RWPE1 (cell line): Measurements from ENCODE around the gene CES1.
"Not testable (repeated sequence)": the region's sequence is repeated elsewhere in the genome, so short reads cannot be mapped to it uniquely, and the experiment has no call there.

ENCODE experiments used
- CTCF ChIA-PET: fragments of 350-600 bp; sonication (Branson Sonifier 250); formaldehyde crosslinking; extraction: SDS; loops from one replicate; lab custom pipeline; 2021; lab: Yijun Ruan, JAX
- POLR2A ChIA-PET: fragments of 400-600 bp; formaldehyde crosslinking; extraction: SDS; loops from one replicate; lab custom pipeline; 2020; ENCODE audit warnings: antibody characterized with exemption; ENCODE audit not compliant: low non-redundant PET; lab: Yijun Ruan, JAX
- DNase-seq: peaks from one replicate; pipeline ENCODE4 v3.0.0; 2012; ENCODE audit warnings: low spot score
- H3K27ac ChIP-seq: fragments of 450-650 bp; 2 replicates; pipeline ENCODE4 v1.5.1; 2017
- CTCF ChIP-seq: fragments of 450-650 bp; conservative IDR thresholded peaks from 2 replicates; pipeline ENCODE4 v1.5.1; 2017; ENCODE audit warnings: low read depth, mild to moderate bottlenecking

CES1 gene

GRCh38 chr16:55868980-55869379 is 36.1 kb upstream of the CES1 start:
- TF ChIP-seq CTCF: no peak
- ChIA-PET CTCF (no interaction called here), POLR2A (no interaction called here)
- no peak overlapping the region for H3K27ac ChIP-seq
- no peak for DNase-seq

GRCh38 chr16:55868137-55868536 is 35.2 kb upstream of the CES1 start:
- no peak overlapping the region for H3K27ac ChIP-seq
- no peak for TF ChIP-seq CTCF
- CTCF ChIA-PET: interaction anchor here (0.6 to 1.0 kb wide), 2 partner anchors 345 to 403 kb away, joined by 3 to 4 read pairs; no protein-coding TSS in a partner anchor
- POLR2A ChIA-PET: no interaction called here
- no peak for DNase-seq

- TF ChIP-seq CTCF: no peak
- no peak overlapping the region for H3K27ac ChIP-seq
- DNase-seq: no peak
- ChIA-PET CTCF (interaction anchor here (0.6 kb wide), 1 partner anchor 108 kb away, joined by 6 read pairs; no protein-coding TSS in a partner anchor), POLR2A (no interaction called here)
Measured at GRCh38 chr16:55861288-55861687, 28.4 kb upstream of the CES1 start.

GRCh38 chr16:55857650-55858049 is 24.8 kb upstream of the CES1 start:
- POLR2A ChIA-PET, H3K27ac ChIP-seq, DNase-seq: not testable (repeated sequence)
- CTCF ChIA-PET: interaction anchor here (0.6 kb wide), 1 partner anchor 90 kb away, joined by 3 read pairs; no protein-coding TSS in a partner anchor

- TF ChIP-seq CTCF: no peak
- no peak overlapping the region for H3K27ac ChIP-seq
- no peak for DNase-seq
- ChIA-PET POLR2A (no interaction called here), CTCF (interaction anchor here (0.6 kb wide), 1 partner anchor 90 kb away, joined by 3 read pairs; no protein-coding TSS in a partner anchor)
Measured at GRCh38 chr16:55856950-55857349, 24.1 kb upstream of the CES1 start.

- no peak for DNase-seq
- no peak for TF ChIP-seq CTCF
- POLR2A ChIA-PET: no interaction called here
- H3K27ac ChIP-seq: no peak overlapping the region
- CTCF ChIA-PET: no interaction called here
Measured at GRCh38 chr16:55853114-55853513, 20.2 kb upstream of the CES1 start.

GRCh38 chr16:55849536-55849935 is 16.6 kb upstream of the CES1 start:
- POLR2A ChIA-PET: no interaction called here

More at GRCh38 chr16:55849536-55849935, 16.6 kb upstream of the CES1 start:
- H3K27ac ChIP-seq: no peak overlapping the region
- DNase-seq: no peak
- CTCF ChIA-PET: no interaction called here
- TF ChIP-seq CTCF: no peak
